MM.1S (cell line): ENCODE results near the gene PAPSS1.

ENCODE experiments used
- DNase-seq: peaks from one replicate; pipeline ENCODE4 v3.0.0-alpha.2; 2015
- H2AFZ ChIP-seq: fragments of 300-600 bp; sonication (generic); 2 replicates; pipeline ENCODE4 v1.6.0; 2016; ENCODE audit warnings: antibody characterized with exemption, low read length
- H3F3A ChIP-seq: fragments of 300-600 bp; sonication (generic); 2 replicates; pipeline ENCODE4 v1.6.1; 2016; ENCODE audit warnings: mild to moderate bottlenecking, antibody characterized with exemption, low read length, moderate library complexity, mixed read lengths; ENCODE audit not compliant: insufficient read depth
- H3K27ac ChIP-seq: fragments of 300-600 bp; sonication (generic); 2 replicates; pipeline ENCODE4 v1.5.1; 2016; ENCODE audit warnings: mild to moderate bottlenecking, low read length
- H3K27me3 ChIP-seq: fragments of 300-600 bp; sonication (generic); replicated peaks from 2 replicates; pipeline ENCODE4 v1.6.0; 2016; ENCODE audit warnings: low read length; ENCODE audit not compliant: insufficient read depth
- H3K36me3 ChIP-seq: fragments of 300-600 bp; sonication (generic); replicated peaks from 2 replicates; pipeline ENCODE4 v1.6.1; 2016; ENCODE audit warnings: mild to moderate bottlenecking, low read length, mixed read lengths; ENCODE audit not compliant: insufficient read depth
- H3K4me1 ChIP-seq: fragments of 300-600 bp; sonication (generic); 2 replicates; pipeline ENCODE4 v1.6.1; 2016; ENCODE audit warnings: low read length, mixed read lengths
- H3K4me2 ChIP-seq: fragments of 300-600 bp; sonication (generic); 2 replicates; pipeline ENCODE4 v1.6.0; 2016; ENCODE audit warnings: low read depth, low read length
- H3K4me3 ChIP-seq: fragments of 300-600 bp; sonication (generic); 2 replicates; pipeline ENCODE4 v1.5.1; 2016; ENCODE audit warnings: low read length, mixed read lengths
- H3K79me2 ChIP-seq: fragments of 300-600 bp; sonication (generic); 2 replicates; pipeline ENCODE4 v1.6.1; 2016; ENCODE audit warnings: mixed run types, low read length, mixed read lengths
- H3K9ac ChIP-seq: fragments of 300-600 bp; sonication (generic); 2 replicates; pipeline ENCODE4 v1.6.1; 2016; ENCODE audit warnings: low read length, mixed read lengths
- H3K9me2 ChIP-seq: fragments of 300-600 bp; sonication (generic); replicated peaks from 2 replicates; pipeline ENCODE4 v1.6.1; 2016; ENCODE audit warnings: mild to moderate bottlenecking, low read length, mixed read lengths; ENCODE audit not compliant: insufficient read depth
- H3K9me3 ChIP-seq: fragments of 300-600 bp; sonication (generic); replicated peaks from 2 replicates; pipeline ENCODE4 v1.6.1; 2016; ENCODE audit warnings: mild to moderate bottlenecking, low read length, mixed read lengths; ENCODE audit not compliant: insufficient read depth
- H4K20me1 ChIP-seq: fragments of 300-600 bp; sonication (generic); 2 replicates; pipeline ENCODE4 v1.6.1; 2016; ENCODE audit warnings: mild to moderate bottlenecking, low read length, moderate library complexity, mixed read lengths; ENCODE audit not compliant: insufficient read depth
- CTCF ChIP-seq: fragments of 300-600 bp; sonication (generic); IDR thresholded peaks from 2 replicates; pipeline ENCODE4 v1.5.1; 2016; ENCODE audit warnings: antibody characterized with exemption, low read length, mixed read lengths
- EZH2 ChIP-seq: fragments of 300-600 bp; sonication (generic); optimal IDR thresholded peaks from 2 replicates; pipeline ENCODE3; 2017; ENCODE audit warnings: low read depth, mild to moderate bottlenecking, antibody characterized with exemption, low read length, mixed read lengths
- EZH2phosphoT487 ChIP-seq: fragments of 300-600 bp; sonication (generic); IDR thresholded peaks from 2 replicates; pipeline ENCODE4 v1.6.1; 2018; ENCODE audit warnings: antibody characterized with exemption, low read length

PAPSS1 gene

DNA sequence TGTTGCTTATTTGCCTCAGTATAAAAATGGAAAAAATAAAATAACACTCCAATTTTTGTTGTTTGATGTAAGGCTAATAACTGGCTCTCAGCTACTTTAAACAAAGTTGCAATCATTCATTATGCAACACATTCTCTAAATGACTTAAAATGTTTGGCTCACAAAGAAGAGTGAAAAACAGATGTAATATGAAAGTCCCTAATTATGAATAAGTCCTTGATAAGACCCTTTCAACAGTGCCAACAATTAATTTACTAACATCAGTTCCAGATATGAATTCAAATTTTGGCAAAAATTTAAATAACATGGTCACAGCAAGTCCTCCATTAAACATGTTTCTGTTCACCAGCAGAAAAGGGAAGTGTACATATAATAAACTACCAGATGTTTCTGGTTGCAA lies 69.8 kb downstream of the PAPSS1 start:
- peaks cover 14% of the 10 kb centered on the region for H3K36me3 ChIP-seq
- no peak for TF ChIP-seq EZH2phosphoT487
- TF ChIP-seq CTCF, result no peak
- TF ChIP-seq EZH2, result no peak
- no peaks in the 10 kb centered on the region for H3K9me3 ChIP-seq
- H3K79me2 ChIP-seq, result no peaks in the 10 kb centered on the region
- DNase-seq, result no peak
- H3K9ac ChIP-seq, result no peak overlapping the region
- H2AFZ ChIP-seq, result no peak overlapping the region
- no peaks in the 10 kb centered on the region for H3K27me3 ChIP-seq
- H3K9me2 ChIP-seq, result no peaks in the 10 kb centered on the region
- H3K27ac ChIP-seq, result no peak overlapping the region
- H3K4me2 ChIP-seq, result no peak overlapping the region
- H3F3A ChIP-seq, result no peaks in the 10 kb centered on the region
- H3K4me3 ChIP-seq, result no peak overlapping the region
- no peaks in the 10 kb centered on the region for H3K4me1 ChIP-seq
- no peaks in the 10 kb centered on the region for H4K20me1 ChIP-seq

DNA sequence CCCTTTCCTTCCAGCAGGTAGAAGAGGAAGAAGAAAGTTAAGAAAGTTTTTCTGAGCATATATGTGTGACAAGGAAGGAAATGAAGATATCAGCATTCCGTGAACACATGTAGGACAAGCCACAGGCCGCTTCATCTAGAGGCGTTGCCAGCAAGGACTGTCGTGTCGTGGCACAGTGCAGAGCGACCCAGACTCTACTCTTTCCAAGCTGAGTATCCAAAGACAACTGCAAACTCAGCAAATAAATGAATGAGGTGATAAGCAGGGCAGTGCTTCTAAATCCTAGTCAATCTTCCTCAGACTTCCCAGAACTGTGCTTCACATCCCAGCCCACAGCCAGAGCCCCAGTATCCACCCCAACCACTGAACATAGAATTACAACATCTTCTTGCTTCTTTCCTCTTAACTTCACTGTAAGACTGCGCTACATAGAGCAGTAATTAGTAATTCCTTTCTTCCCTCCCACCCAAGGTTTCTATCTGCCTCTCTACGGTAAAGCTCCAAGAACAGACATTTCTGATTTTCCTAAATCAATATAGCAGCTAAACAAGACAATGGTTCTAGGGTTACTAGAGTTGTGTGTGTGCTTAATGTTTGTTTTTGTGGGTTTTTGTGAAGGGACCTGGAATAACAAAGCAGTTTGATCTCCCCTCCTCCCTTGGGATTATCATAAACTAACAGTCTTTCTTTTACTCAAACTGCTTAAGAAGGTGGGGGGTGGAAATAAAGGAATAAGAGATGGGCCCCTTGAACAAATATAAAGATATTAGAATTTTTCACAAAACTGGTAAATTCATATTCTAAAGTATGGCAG lies 71.6 kb downstream of the PAPSS1 start:
- no peaks in the 10 kb centered on the region for H4K20me1 ChIP-seq
- no peak for TF ChIP-seq EZH2
- TF ChIP-seq CTCF, result no peak
- TF ChIP-seq EZH2phosphoT487, result no peak
- H3K9me2 ChIP-seq, result no peaks in the 10 kb centered on the region
- H3K27me3 ChIP-seq, result no peaks in the 10 kb centered on the region
- no peak overlapping the region for H2AFZ ChIP-seq
- no peaks in the 10 kb centered on the region for H3K79me2 ChIP-seq
- no peak overlapping the region for H3K9ac ChIP-seq
- no peaks in the 10 kb centered on the region for H3K4me1 ChIP-seq
- H3K27ac ChIP-seq, result no peak overlapping the region
- no peaks in the 10 kb centered on the region for H3K9me3 ChIP-seq
- H3K4me2 ChIP-seq, result no peak overlapping the region
- H3F3A ChIP-seq, result no peaks in the 10 kb centered on the region
- no peak for DNase-seq
- H3K4me3 ChIP-seq, result no peak overlapping the region
- peaks cover 14% of the 10 kb centered on the region for H3K36me3 ChIP-seq

- H3K27me3 ChIP-seq, result no peaks in the 10 kb centered on the region
- no peaks in the 10 kb centered on the region for H3K4me1 ChIP-seq
- H3K4me2 ChIP-seq, result no peak overlapping the region
- H3K9me3 ChIP-seq, result no peaks in the 10 kb centered on the region
- no peaks in the 10 kb centered on the region for H4K20me1 ChIP-seq
- no peak overlapping the region for H3K27ac ChIP-seq
- no peaks in the 10 kb centered on the region for H3F3A ChIP-seq
- no peak for DNase-seq
- H3K79me2 ChIP-seq, result no peaks in the 10 kb centered on the region
- TF ChIP-seq EZH2, result no peak
- TF ChIP-seq EZH2phosphoT487, result no peak
- no peak for TF ChIP-seq CTCF
- H3K36me3 ChIP-seq, result peaks cover 13% of the 10 kb centered on the region
- H3K9ac ChIP-seq, result no peak overlapping the region
- no peak overlapping the region for H3K4me3 ChIP-seq
- no peaks in the 10 kb centered on the region for H3K9me2 ChIP-seq
- H2AFZ ChIP-seq, result no peak overlapping the region
These were observed 72.4 kb downstream of the PAPSS1 start for GRCh38 chr4:107647591-107647990.
